ENCODE measurements around the gene AUTS2.

DNA sequence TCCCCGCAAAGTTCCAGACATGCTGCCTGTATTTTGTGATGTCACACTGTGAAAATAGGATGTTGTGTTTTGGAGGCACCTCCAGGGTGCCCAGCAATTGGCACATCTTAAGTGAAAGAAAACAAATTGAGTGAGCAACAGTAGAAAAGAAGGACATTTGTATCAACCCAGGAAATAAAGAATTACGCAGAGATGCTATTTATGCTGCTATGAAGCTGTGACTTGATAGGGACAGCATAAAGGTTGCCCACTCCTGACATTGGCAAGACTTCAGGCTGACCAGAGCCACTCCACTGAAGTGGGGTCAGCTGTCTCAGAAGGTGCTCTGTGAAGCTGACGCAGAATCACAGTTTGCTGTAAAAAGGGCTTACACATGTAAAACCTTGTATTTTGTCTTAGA, 803.8 kb downstream of the AUTS2 start:
- TF ChIP-seq EZH2 (IDR thresholded peaks at IDR 0.05; ENCODE audit: insufficient read depth, poor library complexity, severe bottlenecking) = no peak
- no peak for TF ChIP-seq EZH2phosphoT487 (IDR thresholded peaks at IDR 0.05; ENCODE audit: insufficient read depth, low read depth)

Measured in GM23248 (cell line).